GM12873 (cell line): ENCODE results near the gene ADORA2A.
A peak's percentile ranks its signal among the peaks of the same experiment; 100 is the strongest.

Source experiments
- CTCF ChIP-seq: IDR thresholded peaks from 2 replicates; pipeline ENCODE4 v1.5.1; 2012; ENCODE audit warnings: low read depth, mild to moderate bottlenecking, moderate library complexity, low read length, control low read depth; ENCODE audit not compliant: insufficient read depth; ENCODE audit errors: missing control alignments

The ADORA2A gene

DNA sequence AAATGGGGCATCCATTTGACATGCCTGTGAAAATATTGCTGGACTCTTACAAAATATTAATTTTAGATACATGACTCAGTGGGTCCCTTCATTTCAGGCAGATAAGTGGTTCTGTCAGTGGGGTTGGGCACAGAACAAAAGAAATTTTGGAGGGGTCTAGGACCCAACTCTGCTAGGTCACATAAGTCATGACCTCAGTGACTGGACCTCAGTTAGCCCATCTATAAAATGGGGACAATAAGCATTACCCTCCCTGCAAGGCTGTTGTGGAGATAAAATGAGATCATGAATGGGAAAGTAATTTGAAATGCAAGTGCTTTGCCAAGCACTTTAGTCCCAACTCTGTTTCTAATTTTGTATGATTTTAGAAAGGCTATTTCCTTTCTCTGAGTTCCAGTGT is 23.8 kb downstream of the ADORA2A start:
- TF ChIP-seq CTCF = no peak

DNA sequence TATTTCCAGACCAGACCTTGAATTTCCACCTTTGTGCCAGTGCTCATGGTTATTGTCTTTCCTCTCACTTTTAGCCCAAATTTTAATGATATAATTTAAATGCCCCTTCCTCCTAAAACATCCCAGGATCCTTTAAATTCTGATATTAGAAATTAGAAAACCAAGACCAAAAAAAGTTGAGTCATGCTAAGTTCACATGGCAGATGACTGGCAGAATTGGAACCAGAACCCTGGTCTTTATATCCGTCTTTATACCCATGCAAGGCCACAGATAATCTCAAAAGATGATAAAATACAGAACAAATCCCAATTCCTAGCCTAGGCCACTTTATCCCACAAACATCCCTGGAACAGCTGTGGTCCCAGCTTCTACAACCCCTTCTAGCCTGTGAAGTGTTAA is 26.5 kb downstream of the ADORA2A start:
- no peak for TF ChIP-seq CTCF

- TF ChIP-seq CTCF = no peak
Measured at GRCh38 chr22:24455039-24455438, 27.6 kb downstream of the ADORA2A start.

- TF ChIP-seq CTCF = no peak
Measured at GRCh38 chr22:24455751-24456426, 28.5 kb downstream of the ADORA2A start.

GRCh38 chr22:24457894-24458420 is 30.6 kb downstream of the ADORA2A start:
- TF ChIP-seq CTCF = no peak

DNA sequence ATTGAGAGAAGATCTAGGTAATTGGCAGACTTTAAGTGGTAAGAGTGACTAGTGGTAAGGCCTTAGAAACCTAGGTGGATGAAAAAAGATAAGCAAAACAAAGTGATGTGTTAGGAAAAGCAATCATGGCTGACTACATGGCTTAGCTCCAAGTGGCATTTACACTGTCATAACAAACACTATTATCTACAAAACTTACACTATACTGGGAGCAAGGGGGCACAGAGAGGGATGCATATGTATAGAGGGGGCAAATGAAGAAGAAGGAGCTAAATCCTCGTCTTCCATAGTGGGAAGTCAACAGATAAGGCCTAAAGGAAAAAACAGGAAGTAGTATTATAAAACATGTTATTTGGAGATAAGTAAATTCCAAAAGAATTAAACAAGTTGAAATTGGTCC is 32.5 kb downstream of the ADORA2A start:
- TF ChIP-seq CTCF = no peak

- TF ChIP-seq CTCF = peak; percentile 13
Measured at GRCh38 chr22:24460418-24461089, 33.2 kb downstream of the ADORA2A start.
